NCI-H2171 treated with DMSO at 0.1 percent for 48 hours (cell line): ENCODE results near the gene NAV3.

Experiments
- DNase-seq: peaks from one replicate; lab custom pipeline; 2025; lab: John Stamatoyannopoulos, UW

NAV3 gene

GRCh38 chr12:77830583-77831351 is at the start of gene NAV3:
Gene NAV3 (plus strand): TSS chr12:77830894. CDS start chr12:77831462, 568 bp downstream.
- DNase-seq: no peak

- DNase-seq: no peak
Observed at GRCh38 chr12:77782034-77782433, 48.7 kb upstream of the NAV3 start.

GRCh38 chr12:77782766-77783165 is 47.9 kb upstream of the NAV3 start:
- DNase-seq: peak; percentile 53

- DNase-seq: no peak
Observed at GRCh38 chr12:77785211-77785610, 45.5 kb upstream of the NAV3 start.

- no peak for DNase-seq
Observed at GRCh38 chr12:77786675-77787074, 44.0 kb upstream of the NAV3 start.

- no peak for DNase-seq
Observed at GRCh38 chr12:77788231-77789168, 42.2 kb upstream of the NAV3 start.

GRCh38 chr12:77795699-77796098 is 35.0 kb upstream of the NAV3 start:
- DNase-seq: no peak

GRCh38 chr12:77796775-77797174 is 33.9 kb upstream of the NAV3 start:
- no peak for DNase-seq

- no peak for DNase-seq
Observed at GRCh38 chr12:77800501-77800900, 30.2 kb upstream of the NAV3 start.

GRCh38 chr12:77808534-77808933 is 22.2 kb upstream of the NAV3 start:
- DNase-seq: no peak

- DNase-seq: no peak
Observed at GRCh38 chr12:77813558-77813957, 17.1 kb upstream of the NAV3 start.

GRCh38 chr12:77814386-77814785 is 16.3 kb upstream of the NAV3 start:
- peak; percentile 68 for DNase-seq

GRCh38 chr12:77816196-77816595 is 14.5 kb upstream of the NAV3 start:
- no peak for DNase-seq

GRCh38 chr12:77817276-77817675 is 13.4 kb upstream of the NAV3 start:
- no peak for DNase-seq

- no peak for DNase-seq
Observed at GRCh38 chr12:77818351-77818750, 12.3 kb upstream of the NAV3 start.

- DNase-seq: no peak
Observed at GRCh38 chr12:77821699-77822203, 8.9 kb upstream of the NAV3 start.

- DNase-seq: no peak
Observed at GRCh38 chr12:77833329-77833728, 2.6 kb downstream of the NAV3 start.

- DNase-seq: no peak
Observed at GRCh38 chr12:77834618-77835017, 3.9 kb downstream of the NAV3 start.

- no peak for DNase-seq
Observed at GRCh38 chr12:77835969-77836368, 5.3 kb downstream of the NAV3 start.

- DNase-seq: peak; percentile 75
Observed at GRCh38 chr12:77837876-77838291, 7.2 kb downstream of the NAV3 start.

GRCh38 chr12:77841521-77841920 is 10.8 kb downstream of the NAV3 start:
- DNase-seq: no peak

- no peak for DNase-seq
Observed at GRCh38 chr12:77842430-77842829, 11.7 kb downstream of the NAV3 start.

GRCh38 chr12:77845831-77846230 is 15.1 kb downstream of the NAV3 start:
- DNase-seq: peak; percentile 19
